A673 (cell line): ENCODE data around the gene FAIM2. TPM values are rescaled to one million over a fixed set of nuclear protein-coding genes. Genes with fewer than 3 reads are reported as not detected.

Source experiments
- BruUV-seq: library from RNA; stranded (reverse); fragments of 400-500 nt; replicated peaks from 2 replicates; lab custom pipeline; 2021; lab: Mats Ljungman, UMichigan
- CTCF ChIA-PET: fragments of 300-600 bp; sonication (Branson Sonifier 250); formaldehyde crosslinking; loops from one replicate; lab custom pipeline; 2022; ENCODE audit warnings: antibody characterized with exemption; lab: Charles Lee
- POLR2A ChIA-PET: fragments of 300-600 bp; sonication (Branson Sonifier 250); formaldehyde crosslinking; loops from one replicate; lab custom pipeline; 2022; ENCODE audit warnings: antibody characterized with exemption; ENCODE audit not compliant: low non-redundant PET; lab: Charles Lee
- DNase-seq: peaks from one replicate; pipeline ENCODE4 v3.0.0-alpha.2; 2015; ENCODE audit warnings: low spot score
- H3K27ac ChIP-seq: fragments of 200-600 bp; sonication (generic); 2 replicates; pipeline ENCODE4 v1.5.1; 2016; ENCODE audit warnings: mixed run types, low read depth, mild to moderate bottlenecking, mixed read lengths, antibody characterized with exemption, low read length; ENCODE audit not compliant: poor library complexity, severe bottlenecking
- H3K27me3 ChIP-seq: fragments of 200-600 bp; sonication (generic); replicated peaks from 2 replicates; pipeline ENCODE4 v1.6.1; 2017; ENCODE audit warnings: mixed run types, low read depth, mild to moderate bottlenecking, mixed read lengths, antibody characterized with exemption, low read length; ENCODE audit not compliant: insufficient read depth, poor library complexity
- H3K36me3 ChIP-seq: fragments of 200-600 bp; sonication (generic); 2 replicates; pipeline ENCODE4 v1.6.1; 2016; ENCODE audit warnings: mixed run types, mild to moderate bottlenecking, mixed read lengths, antibody characterized with exemption, low read length; ENCODE audit not compliant: insufficient read depth, poor library complexity, severe bottlenecking
- H3K4me1 ChIP-seq: fragments of 200-600 bp; sonication (generic); 2 replicates; pipeline ENCODE4 v1.6.1; 2017; ENCODE audit warnings: mixed run types, mild to moderate bottlenecking, mixed read lengths, antibody characterized with exemption, low read length; ENCODE audit not compliant: insufficient read depth, poor library complexity, severe bottlenecking
- H3K4me3 ChIP-seq: fragments of 200-600 bp; sonication (generic); 2 replicates; pipeline ENCODE4 v1.5.1; 2016; ENCODE audit warnings: low read depth, mixed run types, mild to moderate bottlenecking, mixed read lengths, low read length; ENCODE audit not compliant: poor library complexity, severe bottlenecking
- H3K9me3 ChIP-seq: fragments of 200-600 bp; sonication (generic); 2 replicates; pipeline ENCODE4 v1.6.1; 2016; ENCODE audit warnings: mixed run types, low read depth, mild to moderate bottlenecking, mixed read lengths, antibody characterized with exemption, low read length; ENCODE audit not compliant: poor library complexity, severe bottlenecking
- EZH2 ChIP-seq: fragments of 200-600 bp; sonication (generic); IDR thresholded peaks from 2 replicates; pipeline ENCODE4 v1.6.1; 2017; ENCODE audit warnings: borderline replicate concordance, low read depth, mild to moderate bottlenecking, mixed read lengths, antibody characterized with exemption, low read length; ENCODE audit not compliant: poor library complexity, severe bottlenecking
- intact Hi-C: fragments of 100-400 bp; cut with micrococcal nuclease; formaldehyde crosslinking; loops from one replicate; pipeline ENCODE4 v1.10.0; 2022; ENCODE audit not compliant: unreplicated experiment
- total RNA-seq: library from RNA; stranded (reverse); gene quantifications from 2 replicates; pipeline ENCODE4 v1.2.3, GENCODE V29; 2021
- TF ChIP-seq, protein P1 (sequence below): fragments of 300-800, 200-600 bp; sonication (generic); conservative IDR thresholded peaks from 2 replicates; pipeline ENCODE4 v1.5.1; 2017; ENCODE audit warnings: low read depth, mild to moderate bottlenecking, antibody characterized with exemption, low read length, moderate library complexity, mixed read lengths

FAIM2 gene
- total RNA-seq, 1 experiment from 2014 or later = not detected

DNA sequence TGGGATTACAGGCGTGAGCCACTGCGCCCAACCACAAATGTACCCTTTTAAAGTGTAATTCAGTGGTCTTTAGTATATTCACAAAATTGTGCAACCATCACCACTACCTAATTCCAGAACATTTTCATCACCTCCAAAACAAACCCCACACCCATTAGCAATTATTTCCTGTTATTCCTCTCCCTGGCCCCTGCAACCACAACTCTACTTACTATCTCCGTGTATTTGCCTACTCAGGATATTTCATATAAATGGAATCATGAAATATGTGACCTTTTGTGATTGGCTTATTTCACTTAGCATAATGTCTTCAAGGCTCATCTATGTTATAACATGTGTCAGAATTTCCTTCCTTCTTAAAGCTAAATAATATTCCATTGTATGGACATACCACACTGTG, 30.8 kb upstream of the FAIM2 start:
- no peak for DNase-seq
- no peak overlapping the region for H3K4me3 ChIP-seq
- no peak overlapping the region for H3K27ac ChIP-seq
- intact Hi-C loops = no loop called here
- H3K9me3 ChIP-seq = no peaks in the 10 kb centered on the region
- no peaks in the 10 kb centered on the region for H3K36me3 ChIP-seq
- POLR2A ChIA-PET = no interaction called here
- no peak for TF ChIP-seq EZH2
- TF ChIP-seq, protein P1, sequence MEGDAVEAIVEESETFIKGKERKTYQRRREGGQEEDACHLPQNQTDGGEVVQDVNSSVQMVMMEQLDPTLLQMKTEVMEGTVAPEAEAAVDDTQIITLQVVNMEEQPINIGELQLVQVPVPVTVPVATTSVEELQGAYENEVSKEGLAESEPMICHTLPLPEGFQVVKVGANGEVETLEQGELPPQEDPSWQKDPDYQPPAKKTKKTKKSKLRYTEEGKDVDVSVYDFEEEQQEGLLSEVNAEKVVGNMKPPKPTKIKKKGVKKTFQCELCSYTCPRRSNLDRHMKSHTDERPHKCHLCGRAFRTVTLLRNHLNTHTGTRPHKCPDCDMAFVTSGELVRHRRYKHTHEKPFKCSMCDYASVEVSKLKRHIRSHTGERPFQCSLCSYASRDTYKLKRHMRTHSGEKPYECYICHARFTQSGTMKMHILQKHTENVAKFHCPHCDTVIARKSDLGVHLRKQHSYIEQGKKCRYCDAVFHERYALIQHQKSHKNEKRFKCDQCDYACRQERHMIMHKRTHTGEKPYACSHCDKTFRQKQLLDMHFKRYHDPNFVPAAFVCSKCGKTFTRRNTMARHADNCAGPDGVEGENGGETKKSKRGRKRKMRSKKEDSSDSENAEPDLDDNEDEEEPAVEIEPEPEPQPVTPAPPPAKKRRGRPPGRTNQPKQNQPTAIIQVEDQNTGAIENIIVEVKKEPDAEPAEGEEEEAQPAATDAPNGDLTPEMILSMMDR = no peak
- no peaks in the 10 kb centered on the region for H3K27me3 ChIP-seq
- CTCF ChIA-PET = no interaction called here
- no peaks in the 10 kb centered on the region for H3K4me1 ChIP-seq
- BruUV-seq = no TSS peak

GRCh38 chr12:49933796-49934195, 30.1 kb upstream of the FAIM2 start:
- no peaks in the 10 kb centered on the region for H3K27me3 ChIP-seq
- no peak overlapping the region for H3K4me3 ChIP-seq
- intact Hi-C loops = no loop called here
- CTCF ChIA-PET = interaction anchor here (0.7 kb wide), 1 partner anchor 61 kb away, joined by 9 read pairs; no protein-coding TSS in a partner anchor
- H3K27ac ChIP-seq = no peak overlapping the region
- TF ChIP-seq EZH2 = no peak
- H3K9me3 ChIP-seq = no peaks in the 10 kb centered on the region
- no peaks in the 10 kb centered on the region for H3K4me1 ChIP-seq
- POLR2A ChIA-PET = no interaction called here
- H3K36me3 ChIP-seq = no peaks in the 10 kb centered on the region
- no TSS peak for BruUV-seq
- DNase-seq = no peak

DNA sequence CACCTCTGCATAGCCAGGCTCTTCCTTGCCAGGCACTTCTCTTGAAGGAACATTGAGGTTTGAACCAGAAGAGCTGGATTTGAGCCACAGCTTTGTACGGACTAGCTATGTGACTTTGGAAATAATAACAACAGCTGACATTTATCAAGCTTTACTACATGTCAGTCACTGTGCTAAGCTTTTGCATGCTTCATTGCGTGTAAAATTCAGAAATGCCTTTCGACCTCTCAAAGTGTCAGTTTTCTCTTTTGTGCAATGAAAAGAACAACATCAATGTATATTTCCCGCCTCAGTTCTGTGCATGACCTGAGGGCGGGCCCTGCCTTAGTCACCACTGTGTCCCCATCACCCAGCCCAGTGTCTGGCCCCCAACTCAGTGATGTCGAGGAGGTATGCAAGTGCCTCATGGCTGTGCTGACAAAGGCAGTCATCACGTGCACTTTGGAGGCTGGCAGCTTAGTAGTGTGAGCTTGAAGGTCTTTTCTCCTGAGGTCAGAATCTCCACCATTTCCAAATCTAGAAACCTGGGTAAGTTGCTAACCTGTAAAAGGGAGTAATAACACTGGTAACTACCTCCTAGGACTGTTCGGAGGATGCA, 28.9 kb upstream of the FAIM2 start:
- no peak for DNase-seq
- ChIA-PET CTCF (interaction anchor here (0.8 kb wide), 1 partner anchor 13 kb away, joined by 3 read pairs; no protein-coding TSS in a partner anchor), POLR2A (interaction anchor here (0.6 kb wide), 1 partner anchor 25 kb away, joined by 12 read pairs; no protein-coding TSS in a partner anchor)
- Histone ChIP-seq H3K27ac (no peak overlapping the region), H3K27me3 (no peaks in the 10 kb centered on the region), H3K4me3 (no peak overlapping the region), H3K36me3 (no peaks in the 10 kb centered on the region), H3K9me3 (no peaks in the 10 kb centered on the region), H3K4me1 (no peaks in the 10 kb centered on the region)
- TF ChIP-seq, protein P1 = no peak
- TF ChIP-seq EZH2 = no peak
- intact Hi-C loops = no loop called here
- no TSS peak for BruUV-seq

DNA sequence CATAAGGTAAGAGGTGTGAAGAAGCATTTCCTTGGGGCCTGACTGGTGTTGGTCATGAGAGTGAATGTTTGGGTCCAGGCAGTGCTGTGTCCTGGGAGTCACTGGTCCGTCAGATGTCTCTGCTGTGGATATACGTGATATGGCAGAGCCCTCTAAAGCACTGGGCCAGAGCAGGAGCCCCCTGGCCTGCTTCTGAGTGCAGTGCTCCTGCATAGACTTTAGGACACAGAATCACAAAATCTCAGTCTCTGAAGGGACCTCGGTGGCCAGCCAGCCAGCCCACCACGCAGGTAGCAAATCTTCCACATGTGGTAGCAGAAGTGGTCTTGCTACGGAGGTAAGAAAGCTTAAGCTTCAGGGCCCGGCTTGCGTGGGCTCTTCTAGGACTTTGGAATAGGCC, 28.3 kb upstream of the FAIM2 start:
- no TSS peak for BruUV-seq
- Histone ChIP-seq H3K36me3 (no peaks in the 10 kb centered on the region), H3K4me3 (no peak overlapping the region), H3K9me3 (no peaks in the 10 kb centered on the region), H3K27ac (no peak overlapping the region), H3K4me1 (no peaks in the 10 kb centered on the region), H3K27me3 (no peaks in the 10 kb centered on the region)
- DNase-seq = no peak
- intact Hi-C loops = no loop called here
- ChIA-PET POLR2A (no interaction called here), CTCF (interaction anchor here (0.8 kb wide), 1 partner anchor 13 kb away, joined by 3 read pairs; no protein-coding TSS in a partner anchor)
- TF ChIP-seq, protein P1 = no peak
